ENCODE data around the gene RFT1. TPM values are rescaled to one million over a fixed set of nuclear protein-coding genes. Genes with fewer than 3 reads are reported as not detected.
"Not testable (repeated sequence)": the region's sequence is repeated elsewhere in the genome, so short reads cannot be mapped to it uniquely, and the experiment has no call there.

RFT1 gene
- total and polyA plus RNA-seq, 4 donors, result 5.0 to 16.6 (median 8.8) TPM

DNA sequence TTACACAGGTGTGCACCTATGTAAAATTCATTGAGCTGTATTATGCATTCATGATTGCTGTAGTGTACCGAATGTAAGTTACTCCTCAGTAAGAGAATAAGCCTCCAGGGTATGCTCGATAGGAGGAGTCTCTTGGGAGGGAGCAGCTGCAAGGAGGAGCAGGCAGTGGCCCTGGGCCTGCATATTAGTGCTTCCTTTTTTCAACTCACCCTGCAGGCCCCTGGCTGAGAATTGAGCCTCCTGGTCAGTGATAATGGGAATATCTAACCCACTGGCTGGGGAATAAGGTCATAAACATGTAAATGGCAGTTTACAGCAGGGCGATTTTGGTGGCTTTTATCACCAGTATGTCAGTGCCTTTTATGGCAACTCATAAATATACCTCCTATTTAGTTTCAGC is 62.7 kb downstream of the RFT1 start:
- intact Hi-C loops (cut with DNase I), result no loop called here
- DNase-seq, result peak in 1 of 2 donors; percentile 33
- no peaks in the 10 kb centered on the region for H3K36me3 ChIP-seq (ENCODE audit: control insufficient read depth in 1 of 2, insufficient read depth in 2 of 2, low read length in 1 of 2)

DNA sequence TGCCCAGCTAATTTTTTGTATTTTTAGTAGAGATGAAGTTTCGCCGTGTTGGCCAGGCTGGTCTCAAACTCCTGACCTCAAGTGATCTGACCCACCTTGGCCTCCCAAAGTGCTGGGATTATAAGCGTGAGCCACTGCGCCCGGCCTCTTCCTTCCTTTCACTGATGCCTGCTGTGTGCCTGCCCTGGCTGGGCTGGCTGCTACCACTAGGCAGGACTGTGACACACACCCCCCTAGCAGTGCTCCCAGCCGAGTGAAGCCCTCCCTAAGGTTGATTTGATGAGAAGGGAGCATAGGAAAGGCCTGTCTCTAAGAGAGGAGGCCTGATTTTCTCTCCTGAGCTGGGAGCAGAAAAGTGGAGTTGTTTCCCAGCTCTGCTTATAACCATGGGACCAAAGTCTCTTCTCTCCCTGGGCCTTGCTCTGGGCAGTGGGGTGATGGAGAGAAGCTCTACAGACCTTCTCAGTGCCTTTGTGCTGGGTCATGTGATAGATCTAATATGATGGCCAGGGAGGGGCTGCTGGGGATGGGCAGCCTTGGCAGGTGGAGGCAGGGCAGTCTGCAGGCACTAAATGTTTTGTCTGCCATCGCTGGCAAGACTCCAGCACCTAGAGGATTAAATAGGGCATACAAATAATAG is 64.3 kb downstream of the RFT1 start:
- no peak for ATAC-seq (ENCODE audit: low FRiP score)
- intact Hi-C loops (cut with DNase I), result no loop called here
- Histone ChIP-seq H3K9me3 (ENCODE audit: control insufficient read depth, low read length) (no peaks in the 10 kb centered on the region), H3K4me3 (ENCODE audit: low read length in 2 of 2) (no peak overlapping the region), H3K27ac (ENCODE audit: low read depth in 1 of 2, low read length in 2 of 2) (no peak overlapping the region), H3K4me1 (ENCODE audit: control insufficient read depth in 1 of 2, insufficient read depth in 2 of 2, low read length in 2 of 2) (no peaks in the 10 kb centered on the region), H3K36me3 (ENCODE audit: control insufficient read depth in 1 of 2, insufficient read depth in 2 of 2, low read length in 1 of 2) (no peaks in the 10 kb centered on the region), H3K27me3 (ENCODE audit: control insufficient read depth in 1 of 2, insufficient read depth in 2 of 2, low read length in 1 of 2) (no peaks in the 10 kb centered on the region)
- DNase-seq, result peak; percentile 24 to 44
- 89% methylated on average over 7 of the region's 7 CpGs for WGBS, 2 donors

More for the DNA sequence above, 62.7 kb downstream of the RFT1 start:
- Histone ChIP-seq H3K4me3 (ENCODE audit: low read length in 2 of 2) (no peak overlapping the region), H3K9me3 (ENCODE audit: control insufficient read depth, low read length) (no peaks in the 10 kb centered on the region), H3K27ac (ENCODE audit: low read depth in 1 of 2, low read length in 2 of 2) (no peak overlapping the region), H3K27me3 (ENCODE audit: control insufficient read depth in 1 of 2, insufficient read depth in 2 of 2, low read length in 1 of 2) (no peaks in the 10 kb centered on the region), H3K4me1 (ENCODE audit: control insufficient read depth in 1 of 2, insufficient read depth in 2 of 2, low read length in 2 of 2) (no peaks in the 10 kb centered on the region)
- WGBS, 2 donors, result 76 to 80% methylated on average over 3 of the region's 3 CpGs
- ATAC-seq (ENCODE audit: low FRiP score), result no peak

DNA sequence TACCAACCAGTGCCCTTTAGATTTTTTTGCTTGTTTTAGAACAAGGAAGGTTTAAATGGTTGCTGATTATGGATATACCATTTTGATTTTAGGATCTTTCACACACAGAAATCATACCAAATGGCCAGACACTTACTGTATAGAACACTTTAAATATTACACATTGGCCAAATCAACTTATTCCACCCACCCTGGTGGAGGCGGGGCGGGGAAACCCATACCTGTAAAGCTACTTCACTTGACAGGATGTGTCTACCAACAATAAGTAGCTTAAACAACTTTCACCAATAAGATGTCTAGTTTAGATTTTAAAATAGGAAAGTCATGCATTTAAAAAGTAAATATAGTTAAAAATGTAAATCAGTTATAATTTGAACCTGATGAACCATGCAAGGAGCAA is 67.3 kb downstream of the RFT1 start:
- no peak for DNase-seq
- Histone ChIP-seq H3K36me3 (ENCODE audit: control insufficient read depth in 1 of 2, insufficient read depth in 2 of 2, low read length in 1 of 2) (no peaks in the 10 kb centered on the region), H3K4me3 (ENCODE audit: low read length in 2 of 2) (no peak overlapping the region), H3K27ac (ENCODE audit: low read depth in 1 of 2, low read length in 2 of 2) (no peak overlapping the region), H3K27me3 (ENCODE audit: control insufficient read depth in 1 of 2, insufficient read depth in 2 of 2, low read length in 1 of 2) (no peaks in the 10 kb centered on the region), H3K9me3 (ENCODE audit: control insufficient read depth, low read length) (no peaks in the 10 kb centered on the region), H3K4me1 (ENCODE audit: control insufficient read depth in 1 of 2, insufficient read depth in 2 of 2, low read length in 2 of 2) (no peaks in the 10 kb centered on the region)
- ATAC-seq (ENCODE audit: low FRiP score), result no peak
- WGBS, 2 donors, result 91 to 95% methylated on average over 2 of the region's 2 CpGs
- intact Hi-C loops (cut with DNase I), result no loop called here

DNA sequence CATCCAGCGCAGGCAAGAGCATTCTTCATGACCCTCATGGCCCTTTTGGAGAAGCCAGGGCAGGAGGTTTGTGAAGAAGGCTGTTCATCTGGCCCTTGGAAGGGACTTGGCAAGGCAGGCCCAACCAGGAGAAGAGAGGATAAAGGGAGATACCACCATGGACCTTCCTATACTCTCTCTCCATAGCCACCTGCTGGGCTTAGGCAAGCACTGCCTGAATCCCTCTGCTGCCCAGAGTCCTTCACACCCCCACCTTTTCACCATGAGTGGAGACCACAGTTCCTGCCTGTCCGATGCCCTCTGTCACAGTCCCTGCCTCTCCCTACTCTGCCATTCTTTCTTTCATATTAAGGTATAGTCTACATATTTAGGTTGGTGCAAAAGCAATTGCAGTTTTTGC is 73.8 kb downstream of the RFT1 start:
- DNase-seq (no peak), ATAC-seq (ENCODE audit: low FRiP score) (no peak)
- H3K27ac ChIP-seq (ENCODE audit: low read depth in 1 of 2, low read length in 2 of 2), result no peak overlapping the region
- H3K4me3 ChIP-seq (ENCODE audit: low read length in 2 of 2), result no peak overlapping the region
- H3K27me3 ChIP-seq (ENCODE audit: control insufficient read depth in 1 of 2, insufficient read depth in 2 of 2, low read length in 1 of 2), result no peaks in the 10 kb centered on the region
- H3K4me1 ChIP-seq (ENCODE audit: control insufficient read depth in 1 of 2, insufficient read depth in 2 of 2, low read length in 2 of 2), result no peaks in the 10 kb centered on the region
- intact Hi-C loops (cut with DNase I), result no loop called here
- 93 to 97% methylated on average over 2 of the region's 2 CpGs for WGBS, 2 donors
- H3K9me3 ChIP-seq (ENCODE audit: control insufficient read depth, low read length), result no peaks in the 10 kb centered on the region
- no peaks in the 10 kb centered on the region for H3K36me3 ChIP-seq (ENCODE audit: control insufficient read depth in 1 of 2, insufficient read depth in 2 of 2, low read length in 1 of 2)

DNA sequence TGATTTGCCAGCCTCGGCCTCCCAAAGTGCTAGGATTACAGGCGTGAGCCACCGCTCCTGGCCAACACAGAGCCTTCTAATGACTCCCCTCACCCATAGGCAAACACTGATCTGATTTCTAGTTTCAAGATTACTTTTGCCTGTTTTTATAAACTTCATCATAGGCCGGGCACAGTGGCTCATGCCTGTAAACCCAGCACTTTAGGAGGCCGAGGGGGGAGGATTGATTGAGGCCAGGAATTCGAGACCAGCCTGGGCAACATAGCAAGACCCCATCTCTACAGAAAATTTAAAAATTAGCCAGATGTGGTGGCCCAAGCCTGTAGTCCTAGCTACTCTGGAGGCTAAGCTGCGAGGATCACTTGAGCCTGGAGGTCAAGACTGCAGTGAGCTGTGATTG is 76.0 kb downstream of the RFT1 start:
- ATAC-seq (ENCODE audit: low FRiP score); DNase-seq; H3K27ac ChIP-seq (ENCODE audit: low read depth in 1 of 2, low read length in 2 of 2); H3K4me3 ChIP-seq (ENCODE audit: low read length in 2 of 2); intact Hi-C loops (cut with DNase I); H3K9me3 ChIP-seq (ENCODE audit: control insufficient read depth, low read length); H3K4me1 ChIP-seq (ENCODE audit: control insufficient read depth in 1 of 2, insufficient read depth in 2 of 2, low read length in 2 of 2); H3K36me3 ChIP-seq (ENCODE audit: control insufficient read depth in 1 of 2, insufficient read depth in 2 of 2, low read length in 1 of 2); H3K27me3 ChIP-seq (ENCODE audit: control insufficient read depth in 1 of 2, insufficient read depth in 2 of 2, low read length in 1 of 2): not testable (repeated sequence)
- 80 to 83% methylated on average over 7 of the region's 7 CpGs for WGBS, 2 donors

DNA sequence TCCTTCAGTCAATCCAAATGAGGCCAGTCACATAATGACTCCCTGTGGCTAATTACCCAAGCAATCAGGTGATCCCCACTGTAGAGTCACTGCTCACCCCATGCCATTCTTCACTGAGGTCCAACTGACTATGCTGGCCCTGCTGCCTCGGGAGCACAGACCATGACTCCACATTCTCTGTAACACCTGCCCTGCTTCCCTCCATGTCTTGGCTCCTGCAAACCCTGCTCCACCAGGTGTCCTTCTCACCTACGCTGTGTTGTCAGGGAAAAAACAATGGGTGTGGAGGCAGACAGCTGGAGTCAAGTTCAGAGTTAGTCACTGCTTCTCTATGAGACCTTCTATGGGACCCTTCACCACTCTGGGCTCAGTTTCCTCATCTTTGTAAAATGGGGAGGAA is 78.3 kb downstream of the RFT1 start:
- intact Hi-C loops (cut with DNase I), result no loop called here
- no peak for DNase-seq
- Histone ChIP-seq H3K9me3 (ENCODE audit: control insufficient read depth, low read length) (no peaks in the 10 kb centered on the region), H3K4me3 (ENCODE audit: low read length in 2 of 2) (no peak overlapping the region), H3K27me3 (ENCODE audit: control insufficient read depth in 1 of 2, insufficient read depth in 2 of 2, low read length in 1 of 2) (no peaks in the 10 kb centered on the region), H3K4me1 (ENCODE audit: control insufficient read depth in 1 of 2, insufficient read depth in 2 of 2, low read length in 2 of 2) (no peaks in the 10 kb centered on the region), H3K27ac (ENCODE audit: low read depth in 1 of 2, low read length in 2 of 2) (no peak overlapping the region), H3K36me3 (ENCODE audit: control insufficient read depth in 1 of 2, insufficient read depth in 2 of 2, low read length in 1 of 2) (no peaks in the 10 kb centered on the region)
- ATAC-seq (ENCODE audit: low FRiP score), result no peak
- 95% methylated on average over 2 of the region's 2 CpGs for WGBS, 2 donors

DNA sequence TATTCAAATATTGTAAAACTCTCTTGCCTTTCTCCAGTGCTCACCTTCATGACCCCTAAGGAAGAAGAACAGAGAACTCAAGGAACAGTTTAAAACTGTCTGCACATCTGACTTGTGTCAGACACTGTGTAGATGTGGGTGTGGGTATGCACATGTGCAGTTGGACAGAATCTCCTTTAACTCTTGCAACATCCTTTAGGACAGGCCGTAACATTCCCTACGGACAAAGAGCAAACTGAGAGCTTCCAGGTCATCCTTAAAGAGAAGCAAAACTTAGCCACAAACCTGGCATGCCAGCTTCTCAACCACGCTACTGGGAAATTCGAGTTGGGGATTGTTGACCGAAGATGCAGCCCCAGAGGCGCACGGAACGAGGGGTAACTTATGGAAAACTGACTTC is 80.2 kb downstream of the RFT1 start:
- Histone ChIP-seq H3K9me3 (ENCODE audit: control insufficient read depth, low read length) (no peaks in the 10 kb centered on the region), H3K27me3 (ENCODE audit: control insufficient read depth in 1 of 2, insufficient read depth in 2 of 2, low read length in 1 of 2) (no peaks in the 10 kb centered on the region), H3K4me1 (ENCODE audit: control insufficient read depth in 1 of 2, insufficient read depth in 2 of 2, low read length in 2 of 2) (no peaks in the 10 kb centered on the region), H3K27ac (ENCODE audit: low read depth in 1 of 2, low read length in 2 of 2) (no peak overlapping the region), H3K4me3 (ENCODE audit: low read length in 2 of 2) (no peak overlapping the region), H3K36me3 (ENCODE audit: control insufficient read depth in 1 of 2, insufficient read depth in 2 of 2, low read length in 1 of 2) (no peaks in the 10 kb centered on the region)
- intact Hi-C loops (cut with DNase I), result no loop called here
- 86 to 88% methylated on average over 8 of the region's 8 CpGs for WGBS, 2 donors
- DNase-seq, result no peak
- no peak for ATAC-seq (ENCODE audit: low FRiP score)

DNA sequence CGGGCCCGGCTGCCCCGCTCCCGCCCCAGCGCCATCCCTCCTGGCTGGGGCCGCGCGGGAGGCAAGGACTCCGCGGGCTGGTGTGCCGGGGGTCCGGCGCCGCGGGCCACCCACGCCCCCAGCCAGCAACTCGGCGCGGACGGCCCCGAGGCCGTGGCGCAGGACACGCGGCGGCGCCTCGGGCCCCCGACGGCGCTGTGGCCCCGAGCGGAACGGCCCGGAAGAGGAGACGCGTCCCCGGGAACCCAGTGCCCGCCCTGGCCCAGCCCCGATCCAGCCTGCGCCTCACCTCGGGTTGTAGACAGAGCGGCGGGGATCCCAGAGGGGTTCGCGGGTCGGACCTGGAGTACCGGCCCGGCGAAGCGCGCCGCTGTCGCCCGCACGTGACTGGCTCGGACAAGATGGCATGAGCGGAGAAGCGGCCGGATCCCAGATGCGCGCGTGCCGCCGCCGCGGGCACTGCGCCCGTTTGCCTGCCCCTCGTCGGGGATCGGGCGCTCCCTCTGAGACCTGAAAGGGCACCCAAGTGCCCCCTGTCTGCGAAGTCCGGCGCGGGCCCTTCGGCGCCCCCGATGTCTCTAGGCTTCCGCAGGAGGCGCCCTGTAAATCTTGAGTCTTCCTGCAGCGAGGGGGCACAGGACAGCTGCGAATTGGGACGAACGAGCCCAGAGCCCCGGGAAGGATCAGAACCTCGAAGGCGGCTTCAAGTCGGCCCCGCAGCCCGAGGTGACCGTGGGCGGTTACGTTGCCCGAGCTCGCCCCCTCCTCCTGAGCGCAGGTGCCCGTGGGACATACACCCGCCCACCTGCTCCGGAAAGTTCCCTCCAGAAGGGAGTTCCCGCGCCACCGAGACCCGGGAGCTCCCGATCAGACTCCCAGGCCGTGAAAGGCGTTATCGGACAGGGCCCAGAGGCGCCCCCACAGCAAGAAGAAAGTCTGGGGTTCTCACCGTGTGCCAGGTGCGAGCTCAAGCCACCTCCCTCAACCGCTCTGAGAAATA is 83.8 kb downstream of the RFT1 start:
- H3K27me3 ChIP-seq (ENCODE audit: control insufficient read depth in 1 of 2, insufficient read depth in 2 of 2, low read length in 1 of 2), result no peaks in the 10 kb centered on the region
- H3K4me3 ChIP-seq (ENCODE audit: low read length in 2 of 2), result peak overlapping the region; percentile 83 to 90
- H3K4me1 ChIP-seq (ENCODE audit: control insufficient read depth in 1 of 2, insufficient read depth in 2 of 2, low read length in 2 of 2), result no peaks in the 10 kb centered on the region
- peak; percentile 68 to 85 for DNase-seq
- no peaks in the 10 kb centered on the region for H3K9me3 ChIP-seq (ENCODE audit: control insufficient read depth, low read length)
- 3% methylated on average over 80 to 113 of the region's 113 CpGs for WGBS, 2 donors
- peak; percentile 64 for ATAC-seq (ENCODE audit: low FRiP score)
- H3K27ac ChIP-seq (ENCODE audit: low read depth in 1 of 2, low read length in 2 of 2), result peak overlapping the region in 1 of 2 donors; percentile 1
- intact Hi-C loops (cut with DNase I), result no loop called here
- no peaks in the 10 kb centered on the region for H3K36me3 ChIP-seq (ENCODE audit: control insufficient read depth in 1 of 2, insufficient read depth in 2 of 2, low read length in 1 of 2)
